Transverse colon (tissue), 4 donors: ENCODE data around the gene SNX1.

ENCODE experiments used
- CTCF ChIP-seq, 5 experiments: fragments of 200-600 bp in 3 of 5; fragments of 450-650 bp in 2 of 5; sonication (generic) in 3 of 5; IDR thresholded peaks; 1 replicate in 2 of 5; 2 replicates in 3 of 5; pipeline ENCODE4 v1.5.1; 2016 to 2017; ENCODE audit warnings: antibody characterized with exemption in 5 of 5, inconsistent platforms in 3 of 5, mild to moderate bottlenecking in 2 of 5, moderate library complexity in 1 of 5
- EP300 ChIP-seq: sonication (generic); formaldehyde crosslinking; IDR thresholded peaks from one replicate; pipeline ENCODE4 v1.6.1; 2017; ENCODE audit warnings: antibody characterized with exemption, low read depth
- POLR2AphosphoS5 ChIP-seq, 3 donors: sonication (generic); formaldehyde crosslinking; IDR thresholded peaks; one replicate each; pipeline ENCODE4 v1.6.1; 2016; ENCODE audit warnings: antibody characterized with exemption in 3 of 3

- TF ChIP-seq CTCF (IDR thresholded peaks at IDR 0.05) (no peak), EP300 (no peak), POLR2AphosphoS5 (IDR thresholded peaks at IDR 0.05) (no peak)
Measured at GRCh38 chr15:64146885-64147681, 51.3 kb downstream of the SNX1 start.
